ENCODE data around the gene FXYD4. TPM values are rescaled to one million over a fixed set of nuclear protein-coding genes. Genes with fewer than 3 reads are reported as not detected.

FXYD4 gene
- total RNA-seq, 1 donor from 2014 or later, result not detected

DNA sequence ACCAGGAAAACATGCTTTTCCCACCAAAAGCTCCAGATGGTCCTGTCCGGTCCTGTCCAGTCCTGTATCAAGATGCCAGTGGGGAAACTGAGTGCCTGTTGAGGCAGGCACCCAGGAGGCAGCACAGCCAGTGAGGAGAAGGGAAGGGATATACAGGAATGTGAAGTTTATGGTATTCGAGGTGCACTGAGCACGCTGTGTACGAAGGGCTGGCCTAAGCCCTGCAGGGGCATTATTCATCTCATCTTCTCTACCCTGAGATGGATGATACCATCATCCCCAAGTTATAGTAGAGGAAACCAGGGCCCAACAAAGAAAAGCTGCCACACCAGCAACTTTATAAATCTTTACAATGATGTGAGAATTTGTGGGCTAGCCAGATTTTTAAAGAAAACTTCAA lies 23.4 kb upstream of the FXYD4 start:
- DNase-seq, result no peak

DNA sequence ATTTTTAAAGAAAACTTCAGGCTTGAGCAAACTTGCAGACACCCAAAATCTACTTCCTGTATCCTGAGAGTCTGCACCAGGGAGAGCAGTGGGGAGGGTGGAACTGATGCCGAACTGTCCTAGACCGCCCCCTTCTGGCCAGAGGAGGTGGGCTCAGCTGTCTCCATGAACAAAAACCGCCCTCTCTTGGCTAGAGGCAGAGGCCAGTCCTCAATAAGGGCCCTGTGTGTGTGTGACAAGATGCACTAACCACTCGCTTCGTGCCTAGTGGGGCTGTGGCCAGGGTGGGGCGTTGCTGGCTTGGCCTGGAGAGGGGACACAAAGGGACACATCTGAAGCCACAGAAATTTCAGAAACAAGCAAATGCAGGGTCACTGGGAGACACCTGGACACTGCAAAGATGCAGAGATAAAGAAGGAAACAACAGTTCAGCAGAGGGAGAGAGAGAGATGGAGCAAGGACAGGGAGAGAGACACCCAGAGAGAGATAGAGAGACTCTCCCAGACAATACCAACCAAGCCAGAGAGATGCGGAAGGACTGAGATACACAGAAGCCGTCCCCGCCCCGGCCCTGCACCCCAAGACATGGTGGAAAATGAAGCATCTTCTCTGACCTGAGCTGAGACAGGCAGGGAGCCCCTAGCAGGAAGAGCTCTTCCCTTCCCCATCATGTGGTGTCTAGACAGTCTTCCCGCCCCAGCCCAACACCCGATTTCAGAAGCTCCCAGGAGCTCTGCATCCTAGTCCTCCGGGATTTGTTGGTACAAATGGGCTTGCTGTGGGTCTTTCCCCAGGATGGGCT lies 22.7 kb upstream of the FXYD4 start:
- DNase-seq, result peak; percentile 74

GRCh38 chr10:43350156-43350555 lies 21.3 kb upstream of the FXYD4 start:
- DNase-seq, result no peak

- no peak for DNase-seq
Observed at GRCh38 chr10:43350686-43351085, 20.8 kb upstream of the FXYD4 start.

- no peak for DNase-seq
Observed at GRCh38 chr10:43351301-43351700, 20.1 kb upstream of the FXYD4 start.

GRCh38 chr10:43352951-43353350 lies 18.5 kb upstream of the FXYD4 start:
- no peak for DNase-seq

DNA sequence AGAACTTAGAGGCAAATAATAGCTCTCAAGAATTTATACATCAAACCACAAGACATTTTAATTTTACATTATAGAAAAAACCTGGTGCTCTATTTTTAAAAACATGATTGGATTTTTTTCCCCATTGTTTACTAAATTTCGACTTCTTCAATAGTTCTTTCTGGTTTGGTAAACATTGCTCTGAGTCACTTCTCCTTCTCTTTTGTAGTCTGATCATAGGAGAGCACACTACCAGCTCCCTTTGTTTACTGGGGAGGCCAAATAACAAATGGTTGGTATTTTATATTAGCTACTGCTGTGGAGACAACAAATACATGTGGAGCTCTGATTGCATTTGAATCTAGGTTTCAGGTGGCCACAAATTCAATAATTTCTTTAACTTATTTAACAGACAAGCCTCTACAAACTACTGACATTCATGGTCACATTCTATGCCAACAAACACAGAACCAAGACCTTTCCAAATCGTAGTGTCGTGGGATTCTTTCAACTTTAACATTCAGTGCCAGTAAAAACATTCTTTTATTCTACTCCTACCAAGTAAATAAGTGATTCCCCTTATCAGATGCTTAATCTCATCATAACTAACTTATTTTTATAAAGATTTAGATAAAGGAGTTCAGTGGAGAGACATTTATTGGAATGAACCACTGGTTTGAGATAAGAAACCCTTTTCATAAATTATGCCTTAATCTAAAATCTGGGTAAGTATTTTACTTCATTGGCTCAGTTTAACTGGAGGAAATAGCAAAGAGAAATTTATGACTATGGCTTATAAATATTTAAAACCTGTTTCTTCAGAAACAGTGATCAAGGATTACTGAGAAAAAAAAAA lies 17.7 kb upstream of the FXYD4 start:
- no peak for DNase-seq

GRCh38 chr10:43354330-43354635 lies 17.2 kb upstream of the FXYD4 start:
- DNase-seq, result no peak

DNA sequence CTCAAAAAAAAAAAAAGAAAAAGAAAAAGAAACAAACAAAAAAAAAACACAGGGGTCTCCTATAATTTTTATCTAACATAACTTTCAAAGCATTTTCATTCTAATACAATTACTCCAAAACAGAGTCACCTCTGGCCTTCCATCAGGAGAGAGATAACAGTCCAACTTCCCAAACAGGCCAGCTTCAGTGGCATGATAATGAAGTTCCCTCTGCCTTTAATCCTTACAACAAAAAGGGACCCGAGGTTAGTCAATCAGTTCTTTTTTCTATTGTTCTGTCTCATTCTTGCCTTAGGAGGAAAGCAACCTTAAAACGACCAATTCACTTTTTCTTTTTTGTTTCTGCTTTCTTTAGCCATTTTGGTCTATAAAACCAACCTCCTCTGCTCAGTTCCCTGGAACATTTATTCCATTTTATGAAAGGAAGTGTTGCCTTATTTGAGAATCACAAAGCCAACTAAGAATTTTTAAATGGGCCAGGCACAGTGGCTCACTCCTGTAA lies 16.5 kb upstream of the FXYD4 start:
- no peak for DNase-seq

DNA sequence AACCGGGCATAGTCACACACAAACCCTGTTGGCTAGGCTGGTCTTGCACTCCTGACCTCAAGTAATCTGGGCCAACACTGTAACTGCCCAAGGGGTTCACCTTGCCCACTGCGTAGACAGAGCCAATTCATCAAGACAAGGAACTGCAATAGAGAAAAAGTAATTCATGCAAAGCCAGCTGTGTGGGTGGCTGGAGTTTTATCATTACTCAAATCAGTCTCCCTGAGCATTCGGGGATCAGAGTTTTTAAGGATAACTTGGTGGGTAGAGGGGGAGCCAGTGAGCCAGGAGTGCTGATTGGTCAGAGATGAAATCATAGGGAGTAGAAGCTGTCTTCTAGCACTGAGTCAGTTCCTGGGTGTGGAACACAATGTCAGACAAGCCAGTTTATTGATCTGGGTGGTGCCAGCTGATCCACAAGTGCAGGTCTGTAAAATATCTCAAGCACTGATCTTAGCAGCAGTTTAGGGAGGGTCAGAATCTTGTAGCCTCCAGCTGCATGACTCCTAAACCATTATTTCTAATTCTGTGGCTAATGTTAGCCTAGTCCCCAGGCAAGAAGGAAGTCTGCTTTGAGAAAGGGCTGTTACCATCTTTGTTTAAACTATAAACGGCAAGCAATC lies 15.6 kb upstream of the FXYD4 start:
- no peak for DNase-seq

DNA sequence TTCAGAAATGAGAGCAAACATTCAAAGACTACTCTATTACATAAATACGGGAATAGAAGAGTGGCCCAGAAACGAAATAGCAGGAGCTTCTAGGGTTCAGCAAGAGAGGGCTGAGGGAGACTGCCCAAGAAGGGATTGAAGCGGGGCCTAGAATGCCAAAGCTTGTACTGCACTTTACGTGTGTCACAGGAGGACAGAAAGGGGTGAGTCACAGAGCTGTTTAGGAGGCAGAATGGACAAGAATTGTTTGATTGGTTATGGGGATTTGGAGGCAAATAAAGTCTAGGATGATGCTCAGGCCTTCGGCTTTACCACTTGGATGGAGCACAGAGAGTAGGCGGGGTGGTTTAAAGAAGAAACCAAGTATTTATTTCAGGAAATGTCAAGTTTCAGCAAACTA lies 11.3 kb upstream of the FXYD4 start:
- no peak for DNase-seq

DNA sequence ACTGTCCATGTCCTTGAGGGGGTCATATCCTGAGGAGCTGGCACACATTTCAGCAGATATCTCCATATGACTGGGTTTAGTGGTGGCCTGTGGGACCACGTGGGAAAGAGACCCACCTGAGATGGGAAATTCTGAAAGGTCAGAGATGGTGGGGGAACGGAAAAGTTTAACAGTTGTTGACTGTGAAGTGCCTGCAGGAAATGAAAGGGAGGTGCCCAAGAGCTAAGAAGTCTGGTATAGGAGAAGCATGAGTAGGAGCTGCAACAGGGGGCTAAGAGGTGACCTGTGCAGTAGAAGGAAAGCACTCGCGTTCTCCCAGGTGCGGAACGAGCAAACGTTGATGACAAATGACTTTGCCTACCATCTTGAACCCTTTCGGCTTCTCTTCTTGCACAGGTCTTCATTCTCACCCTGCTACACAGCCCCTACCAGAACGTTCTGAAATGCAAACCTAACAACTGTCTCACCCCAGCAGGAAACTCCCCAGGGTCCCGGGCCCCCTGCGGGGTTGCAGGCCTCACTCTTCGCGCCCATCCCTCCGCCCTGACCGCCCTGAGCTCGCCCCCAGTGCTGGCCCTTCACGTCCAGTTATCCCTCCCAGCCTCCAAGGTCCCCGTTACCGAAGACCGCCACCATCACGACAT lies 9.8 kb upstream of the FXYD4 start:
- DNase-seq, result no peak

DNA sequence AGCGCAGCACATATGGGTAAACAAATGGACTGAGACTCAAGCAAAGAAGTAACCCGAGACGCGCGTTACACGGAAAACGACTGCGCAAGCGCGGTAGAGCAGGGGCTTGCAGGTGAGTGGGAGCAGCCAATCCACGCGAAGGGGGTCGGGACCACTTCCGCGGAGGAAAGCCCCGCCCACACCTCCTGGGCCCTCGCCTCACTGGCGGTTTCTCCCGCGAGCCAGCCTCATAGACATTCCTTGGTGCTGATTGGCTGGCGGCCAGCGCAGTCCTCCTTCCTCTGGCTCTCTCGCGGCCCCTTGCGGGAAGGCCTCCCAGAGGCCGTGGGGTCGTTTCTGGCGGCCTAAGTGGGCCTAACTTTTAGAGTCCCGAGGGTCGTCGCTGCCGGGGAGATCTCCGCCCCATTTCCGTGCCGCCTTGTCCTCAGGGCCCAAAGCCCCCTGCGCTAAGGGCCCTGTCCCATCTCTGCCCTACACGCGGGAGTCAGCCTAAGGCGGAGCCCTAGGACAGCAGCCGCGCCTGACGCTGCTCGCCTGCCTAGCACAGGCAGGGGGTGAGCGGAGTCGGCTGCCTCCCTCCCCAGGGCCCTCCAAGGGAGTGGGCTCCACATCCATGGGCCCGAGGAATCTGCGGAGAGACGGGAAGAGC lies 9.1 kb upstream of the FXYD4 start:
- DNase-seq, result peak; percentile 86

DNA sequence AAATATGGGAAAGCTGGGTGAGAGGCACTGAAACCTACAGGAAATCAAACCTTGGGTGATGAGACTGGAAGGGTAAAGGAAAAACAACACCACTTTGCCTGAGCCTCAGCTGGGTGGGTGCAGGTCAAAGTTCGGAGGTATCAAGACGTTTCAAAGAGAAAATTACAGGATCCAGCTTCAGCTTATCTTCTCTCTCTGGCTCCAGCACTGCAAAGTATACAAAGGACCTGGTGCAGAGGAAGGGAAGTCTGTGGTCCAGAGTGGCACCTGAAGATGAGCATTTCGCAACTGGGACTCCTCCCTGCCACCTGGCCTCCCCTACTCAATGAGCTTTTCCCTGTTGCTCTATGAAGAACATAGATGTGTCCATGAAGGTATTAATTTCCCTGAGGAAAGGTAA lies 6.4 kb upstream of the FXYD4 start:
- DNase-seq, result no peak

- no peak for DNase-seq
Observed at GRCh38 chr10:43369921-43370320, 1.5 kb upstream of the FXYD4 start.

DNA sequence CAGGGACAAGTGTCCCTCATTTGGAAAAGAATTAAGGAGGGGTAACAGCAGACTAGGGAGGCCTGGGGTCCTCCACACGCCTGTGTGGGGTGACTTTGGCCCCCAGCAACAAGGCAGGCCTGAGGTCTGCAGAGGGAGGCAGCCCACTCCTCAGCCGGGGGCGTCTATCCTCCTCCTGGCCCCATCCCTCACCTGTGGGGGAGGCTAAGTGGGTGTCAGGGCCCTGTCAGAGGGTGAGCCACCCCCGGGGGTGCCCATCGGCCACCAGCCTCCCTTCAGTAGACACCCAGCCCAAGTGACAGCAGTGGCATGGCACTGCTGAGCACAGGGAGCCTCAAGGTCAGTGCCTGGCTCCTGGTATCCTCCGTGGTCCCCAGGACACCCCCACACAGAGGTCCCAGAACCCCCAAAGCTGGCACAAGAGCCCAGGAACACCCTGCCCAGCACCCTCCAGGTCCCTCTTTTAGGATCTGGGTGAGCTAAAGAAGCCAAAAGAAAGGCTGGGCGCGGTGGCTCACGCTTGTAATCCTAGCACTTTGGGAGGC lies 693 bp upstream of the FXYD4 start:
- no peak for DNase-seq

GRCh38 chr10:43372765-43373361 lies 1.4 kb downstream of the FXYD4 start:
- no peak for DNase-seq

DNA sequence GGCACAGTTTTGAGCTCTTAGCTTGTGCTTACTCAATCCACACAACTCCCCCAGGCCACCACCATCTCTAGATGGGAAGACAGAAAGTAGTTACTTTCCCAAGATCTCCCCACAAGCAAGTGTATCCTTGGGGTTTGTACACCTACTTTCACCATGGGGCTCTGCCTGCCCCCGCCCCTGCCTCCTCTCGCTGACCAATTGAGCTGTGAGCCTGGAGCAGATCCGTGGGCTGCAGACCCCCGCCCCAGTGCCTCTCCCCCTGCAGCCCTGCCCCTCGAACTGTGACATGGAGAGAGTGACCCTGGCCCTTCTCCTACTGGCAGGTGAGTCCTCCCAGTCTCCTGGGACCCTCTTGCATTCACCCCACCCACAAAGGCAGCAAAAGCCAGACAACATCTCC lies 2.0 kb downstream of the FXYD4 start:
- no peak for DNase-seq

- no peak for DNase-seq
Observed at GRCh38 chr10:43374194-43374593, 2.8 kb downstream of the FXYD4 start.

DNA sequence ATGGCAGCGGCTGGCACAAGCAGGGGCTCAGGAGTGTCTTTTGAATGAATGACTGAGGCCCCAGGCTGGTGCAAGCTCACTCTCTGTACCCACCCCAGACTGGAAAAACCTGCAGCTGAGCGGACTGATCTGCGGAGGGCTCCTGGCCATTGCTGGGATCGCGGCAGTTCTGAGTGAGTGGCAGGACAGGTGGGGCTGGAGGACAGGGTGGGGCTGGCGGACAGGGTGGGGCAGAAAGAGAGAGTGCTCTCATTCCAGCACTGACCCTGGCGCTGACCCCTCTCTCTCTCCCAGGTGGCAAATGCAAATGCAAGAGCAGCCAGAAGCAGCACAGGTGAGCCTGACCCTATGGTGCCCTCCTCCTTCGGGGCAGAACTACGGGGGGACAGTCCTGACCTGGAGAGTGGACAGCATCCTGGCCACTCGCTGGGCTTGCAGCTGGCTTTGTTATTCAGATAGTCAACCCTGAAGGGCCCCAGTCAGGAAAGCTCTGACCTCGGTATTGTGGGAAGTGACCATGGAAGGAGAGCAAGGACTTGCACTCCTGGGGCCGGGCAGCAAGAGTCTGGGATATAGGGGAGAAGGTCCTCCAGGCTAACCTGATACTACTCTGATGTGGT lies 4.1 kb downstream of the FXYD4 start:
- DNase-seq, result no peak

DNA sequence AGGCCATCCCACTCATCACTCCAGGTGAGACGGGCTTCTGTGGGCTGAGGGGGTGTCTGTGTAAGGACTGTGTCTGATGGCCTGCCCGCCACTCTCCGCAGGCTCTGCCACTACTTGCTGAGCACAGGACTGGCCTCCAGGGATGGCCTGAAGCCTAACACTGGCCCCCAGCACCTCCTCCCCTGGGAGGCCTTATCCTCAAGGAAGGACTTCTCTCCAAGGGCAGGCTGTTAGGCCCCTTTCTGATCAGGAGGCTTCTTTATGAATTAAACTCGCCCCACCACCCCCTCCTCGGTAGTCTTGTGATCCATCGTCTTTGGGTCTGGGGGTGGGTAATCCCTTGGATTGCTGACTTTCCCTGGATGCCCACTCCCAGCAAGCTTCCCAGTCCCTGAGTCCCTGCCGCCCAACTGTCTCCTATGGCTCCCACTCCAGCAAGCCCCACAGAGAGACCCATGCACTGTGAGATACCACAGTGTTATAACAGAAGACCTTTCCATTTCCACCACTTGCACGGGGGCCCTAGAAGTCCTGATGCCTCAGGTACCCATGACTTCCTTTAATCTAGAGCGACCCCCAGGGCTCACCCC lies 4.7 kb downstream of the FXYD4 start:
- DNase-seq, result no peak

Data from skin of body (tissue), 2 donors.